ENCODE data around the gene UBE2E2.

UBE2E2 gene

DNA sequence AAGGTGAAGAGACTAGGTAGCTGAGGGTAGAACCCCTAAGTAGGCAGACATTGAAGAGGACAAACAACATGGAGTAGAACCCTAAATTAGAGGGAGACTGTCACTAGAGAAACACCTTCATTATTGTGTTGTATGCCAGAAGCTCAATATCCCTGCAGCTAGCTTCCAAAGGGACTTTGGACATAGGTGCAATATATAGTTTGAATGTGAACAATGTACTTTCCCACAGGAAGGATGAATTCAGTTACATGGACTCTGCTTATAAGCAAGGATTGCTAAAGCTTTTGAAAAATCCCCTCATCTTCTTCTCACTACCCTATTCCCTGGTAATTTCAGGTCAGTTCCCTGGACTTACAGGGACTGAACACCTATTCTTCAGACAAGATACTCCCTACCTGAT is 288.9 kb downstream of the UBE2E2 start:
- no peaks in the 10 kb centered on the region for H3K9me2 ChIP-seq (replicated peaks; ENCODE audit: low read depth, low read length)
- no peak overlapping the region for H2AFZ ChIP-seq (ENCODE audit: low read length)
- H3K9me3 ChIP-seq (ENCODE audit: insufficient read depth, low read depth, low read length) = peaks cover 2% of the 10 kb centered on the region; the same call in 1 of the 2 replicates
- no peaks in the 10 kb centered on the region for H3K27me3 ChIP-seq (ENCODE audit: insufficient read depth, low read length, poor library complexity, severe bottlenecking)
- H3F3A ChIP-seq (ENCODE audit: low read depth) = no peaks in the 10 kb centered on the region
- no peak overlapping the region for H3K9ac ChIP-seq (ENCODE audit: low read depth, low read length, poor library complexity, severe bottlenecking)
- no peaks in the 10 kb centered on the region for H3K36me3 ChIP-seq (ENCODE audit: insufficient read depth, low read length)
- no peak overlapping the region for H3K4me3 ChIP-seq (ENCODE audit: low read length, poor library complexity, severe bottlenecking)
- TF ChIP-seq EZH2phosphoT487 (IDR thresholded peaks at IDR 0.05; ENCODE audit: borderline replicate concordance) = no peak
- TF ChIP-seq, protein P1, sequence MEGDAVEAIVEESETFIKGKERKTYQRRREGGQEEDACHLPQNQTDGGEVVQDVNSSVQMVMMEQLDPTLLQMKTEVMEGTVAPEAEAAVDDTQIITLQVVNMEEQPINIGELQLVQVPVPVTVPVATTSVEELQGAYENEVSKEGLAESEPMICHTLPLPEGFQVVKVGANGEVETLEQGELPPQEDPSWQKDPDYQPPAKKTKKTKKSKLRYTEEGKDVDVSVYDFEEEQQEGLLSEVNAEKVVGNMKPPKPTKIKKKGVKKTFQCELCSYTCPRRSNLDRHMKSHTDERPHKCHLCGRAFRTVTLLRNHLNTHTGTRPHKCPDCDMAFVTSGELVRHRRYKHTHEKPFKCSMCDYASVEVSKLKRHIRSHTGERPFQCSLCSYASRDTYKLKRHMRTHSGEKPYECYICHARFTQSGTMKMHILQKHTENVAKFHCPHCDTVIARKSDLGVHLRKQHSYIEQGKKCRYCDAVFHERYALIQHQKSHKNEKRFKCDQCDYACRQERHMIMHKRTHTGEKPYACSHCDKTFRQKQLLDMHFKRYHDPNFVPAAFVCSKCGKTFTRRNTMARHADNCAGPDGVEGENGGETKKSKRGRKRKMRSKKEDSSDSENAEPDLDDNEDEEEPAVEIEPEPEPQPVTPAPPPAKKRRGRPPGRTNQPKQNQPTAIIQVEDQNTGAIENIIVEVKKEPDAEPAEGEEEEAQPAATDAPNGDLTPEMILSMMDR (conservative IDR thresholded peaks at IDR 0.05; ENCODE audit: low read length) = no peak
- H3K4me1 ChIP-seq (ENCODE audit: insufficient read depth, low read length, poor library complexity, severe bottlenecking) = no peaks in the 10 kb centered on the region
- no peak overlapping the region for H3K4me2 ChIP-seq (ENCODE audit: low read depth, low read length, poor library complexity, severe bottlenecking)
- H4K20me1 ChIP-seq (ENCODE audit: insufficient read depth, low read length, poor library complexity, severe bottlenecking) = no peaks in the 10 kb centered on the region
- H3K79me2 ChIP-seq (ENCODE audit: insufficient read depth, low read length) = no peaks in the 10 kb centered on the region

DNA sequence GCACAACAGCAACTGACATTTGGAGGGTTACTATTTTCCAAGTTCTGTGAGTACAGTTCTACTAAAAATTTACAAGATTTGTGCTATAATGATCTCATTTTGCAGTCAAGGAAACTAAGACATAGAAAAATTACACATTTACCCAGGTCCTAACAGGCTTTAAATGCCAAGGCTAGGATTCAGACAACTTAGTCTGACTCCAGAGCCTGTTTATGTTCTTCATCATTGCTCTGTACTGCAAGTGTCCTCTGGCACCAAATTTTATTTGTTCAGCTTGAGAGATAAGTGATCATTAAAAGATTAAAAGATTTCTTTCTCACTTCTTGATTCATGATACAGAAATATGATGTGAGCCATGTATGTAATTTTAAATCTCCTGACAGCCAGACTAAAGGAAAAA is 290.8 kb downstream of the UBE2E2 start:
- Histone ChIP-seq H3K9me2 (replicated peaks; ENCODE audit: low read depth, low read length) (no peaks in the 10 kb centered on the region), H3K9me3 (ENCODE audit: insufficient read depth, low read depth, low read length) (no peaks in the 10 kb centered on the region), H3K79me2 (ENCODE audit: insufficient read depth, low read length) (no peaks in the 10 kb centered on the region), H3K4me1 (ENCODE audit: insufficient read depth, low read length, poor library complexity, severe bottlenecking) (no peaks in the 10 kb centered on the region), H3K9ac (ENCODE audit: low read depth, low read length, poor library complexity, severe bottlenecking) (no peak overlapping the region), H3K4me3 (ENCODE audit: low read length, poor library complexity, severe bottlenecking) (no peak overlapping the region), H3K27me3 (ENCODE audit: insufficient read depth, low read length, poor library complexity, severe bottlenecking) (no peaks in the 10 kb centered on the region), H4K20me1 (ENCODE audit: insufficient read depth, low read length, poor library complexity, severe bottlenecking) (no peaks in the 10 kb centered on the region), H3K4me2 (ENCODE audit: low read depth, low read length, poor library complexity, severe bottlenecking) (no peak overlapping the region), H3F3A (ENCODE audit: low read depth) (no peaks in the 10 kb centered on the region), H2AFZ (ENCODE audit: low read length) (no peak overlapping the region), H3K36me3 (ENCODE audit: insufficient read depth, low read length) (no peaks in the 10 kb centered on the region)
- TF ChIP-seq EZH2phosphoT487 (IDR thresholded peaks at IDR 0.05; ENCODE audit: borderline replicate concordance) = no peak
- TF ChIP-seq, protein P1 (conservative IDR thresholded peaks at IDR 0.05; ENCODE audit: low read length) = no peak

GRCh38 chr3:23494967-23495366 is 291.8 kb downstream of the UBE2E2 start:
- no peaks in the 10 kb centered on the region for H3K4me1 ChIP-seq (ENCODE audit: insufficient read depth, low read length, poor library complexity, severe bottlenecking)
- H3K4me2 ChIP-seq (ENCODE audit: low read depth, low read length, poor library complexity, severe bottlenecking) = no peak overlapping the region
- no peaks in the 10 kb centered on the region for H3K9me2 ChIP-seq (replicated peaks; ENCODE audit: low read depth, low read length)
- no peaks in the 10 kb centered on the region for H3F3A ChIP-seq (ENCODE audit: low read depth)
- H3K9ac ChIP-seq (ENCODE audit: low read depth, low read length, poor library complexity, severe bottlenecking) = no peak overlapping the region
- no peak for TF ChIP-seq EZH2phosphoT487 (IDR thresholded peaks at IDR 0.05; ENCODE audit: borderline replicate concordance)
- TF ChIP-seq, protein P1 (conservative IDR thresholded peaks at IDR 0.05; ENCODE audit: low read length) = no peak
- H4K20me1 ChIP-seq (ENCODE audit: insufficient read depth, low read length, poor library complexity, severe bottlenecking) = no peaks in the 10 kb centered on the region
- H3K36me3 ChIP-seq (ENCODE audit: insufficient read depth, low read length) = no peaks in the 10 kb centered on the region
- no peak overlapping the region for H2AFZ ChIP-seq (ENCODE audit: low read length)
- H3K9me3 ChIP-seq (ENCODE audit: insufficient read depth, low read depth, low read length) = no peaks in the 10 kb centered on the region
- no peak overlapping the region for H3K4me3 ChIP-seq (ENCODE audit: low read length, poor library complexity, severe bottlenecking)
- no peaks in the 10 kb centered on the region for H3K79me2 ChIP-seq (ENCODE audit: insufficient read depth, low read length)
- no peaks in the 10 kb centered on the region for H3K27me3 ChIP-seq (ENCODE audit: insufficient read depth, low read length, poor library complexity, severe bottlenecking)
